ENCODE measurements around the gene KAT8.
"Not testable (repeated sequence)": the region's sequence is repeated elsewhere in the genome, so short reads cannot be mapped to it uniquely, and the experiment has no call there.

GRCh38 chr16:31144418-31144817 lies 27.0 kb downstream of the KAT8 start:
- TF ChIP-seq POLR2AphosphoS2 (IDR thresholded peaks at IDR 0.05; ENCODE audit: low read depth, low read length); ARNTL (CRISPR knock-in tag; IDR thresholded peaks at IDR 0.05): not testable (repeated sequence)

All from HepG2 (cell line).